ENCODE data around the gene CAMTA2.
"Not testable (repeated sequence)": the region's sequence is repeated elsewhere in the genome, so short reads cannot be mapped to it uniquely, and the experiment has no call there.

Gene CAMTA2

GRCh38 chr17:4936436-4936835 lies 51.0 kb downstream of the CAMTA2 start:
- Histone ChIP-seq H3K9ac (ENCODE audit: low read length in 5 of 5) (no peak overlapping the region), H3K4me1 (ENCODE audit: control insufficient read depth in 5 of 5, insufficient read depth in 5 of 5, low read length in 5 of 5) (peaks cover 11 to 39% (median 36%) of the 10 kb centered on the region in 5 donors), H3K4me3 (ENCODE audit: low read depth in 1 of 5, low read length in 5 of 5) (no peak overlapping the region)

GRCh38 chr17:4935650-4936049 lies 51.8 kb downstream of the CAMTA2 start:
- peaks cover 11 to 32% (median 28%) of the 10 kb centered on the region in 5 donors for H3K4me1 ChIP-seq (ENCODE audit: control insufficient read depth in 5 of 5, insufficient read depth in 5 of 5, low read length in 5 of 5)
- H3K9me3 ChIP-seq (ENCODE audit: control insufficient read depth in 5 of 5, low read length in 5 of 5) = no peaks in the 10 kb centered on the region

More at GRCh38 chr17:4936436-4936835, 51.0 kb downstream of the CAMTA2 start:
- no peaks in the 10 kb centered on the region for H3K9me3 ChIP-seq (ENCODE audit: control insufficient read depth in 5 of 5, low read length in 5 of 5)
- H3K27ac ChIP-seq (ENCODE audit: low read depth, low read length) = no peak overlapping the region
- H3K27me3 ChIP-seq (ENCODE audit: control insufficient read depth in 5 of 5, insufficient read depth in 4 of 5, low read length in 5 of 5) = no peaks in the 10 kb centered on the region
- peaks cover 0 to 31% (median 26%) of the 10 kb centered on the region in 5 donors for H3K36me3 ChIP-seq (ENCODE audit: control insufficient read depth in 5 of 5, insufficient read depth in 5 of 5, low read length in 5 of 5)

DNA sequence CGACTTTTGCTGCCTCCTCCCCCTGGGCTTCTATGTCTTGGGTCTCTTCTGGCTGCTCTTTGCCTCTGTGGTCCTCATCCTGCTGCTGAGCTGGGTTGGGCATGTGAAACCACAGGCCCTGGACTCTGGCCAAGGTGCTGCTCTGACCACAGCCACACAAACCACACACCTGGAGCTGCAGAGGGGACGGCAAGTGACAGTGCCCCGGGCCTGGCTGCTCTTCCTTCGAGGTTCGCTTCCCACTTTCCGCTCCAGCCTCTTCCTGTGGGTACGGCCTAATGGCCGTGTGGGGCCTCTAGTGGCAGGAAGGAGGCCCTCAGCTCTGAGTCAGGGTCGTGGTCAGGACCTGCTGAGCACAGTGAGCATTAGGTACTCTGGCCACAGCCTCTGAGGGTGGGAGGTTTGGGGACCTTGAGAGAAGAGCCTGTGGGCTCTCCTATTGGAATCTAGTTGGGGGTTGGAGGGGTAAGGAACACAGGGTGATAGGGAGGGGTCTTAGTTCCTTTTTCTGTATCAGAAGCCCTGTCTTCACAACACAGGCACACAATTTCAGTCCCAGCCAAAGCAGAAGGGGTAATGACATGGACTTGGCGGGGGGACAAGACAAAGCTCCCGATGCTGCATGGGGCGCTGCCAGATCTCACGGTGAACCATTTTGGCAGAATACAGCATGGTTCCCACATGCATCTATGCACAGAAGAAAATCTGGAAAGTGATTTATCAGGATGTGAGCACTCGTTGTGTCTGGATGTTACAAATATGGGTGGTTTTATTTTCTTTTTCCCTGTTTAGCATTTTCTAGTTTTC lies 53.1 kb downstream of the CAMTA2 start:
- H3K27me3 ChIP-seq (ENCODE audit: control insufficient read depth in 5 of 5, insufficient read depth in 4 of 5, low read length in 5 of 5) = no peaks in the 10 kb centered on the region
- H3K4me1 ChIP-seq (ENCODE audit: control insufficient read depth in 5 of 5, insufficient read depth in 5 of 5, low read length in 5 of 5) = peaks cover 5 to 26% (median 22%) of the 10 kb centered on the region in 5 donors
- peak overlapping the region in 1 of 5 donors; percentile 30 for H3K4me3 ChIP-seq (ENCODE audit: low read depth in 1 of 5, low read length in 5 of 5)
- peak overlapping the region in 2 of 5 donors; percentile 41 to 43 for H3K9ac ChIP-seq (ENCODE audit: low read length in 5 of 5)
- peaks cover 0 to 31% (median 26%) of the 10 kb centered on the region in 5 donors for H3K36me3 ChIP-seq (ENCODE audit: control insufficient read depth in 5 of 5, insufficient read depth in 5 of 5, low read length in 5 of 5)
- no peak overlapping the region for H3K27ac ChIP-seq (ENCODE audit: low read depth, low read length)
- H3K9me3 ChIP-seq (ENCODE audit: control insufficient read depth in 5 of 5, low read length in 5 of 5) = no peaks in the 10 kb centered on the region

More at GRCh38 chr17:4935650-4936049, 51.8 kb downstream of the CAMTA2 start:
- Histone ChIP-seq H3K9ac (ENCODE audit: low read length in 5 of 5) (no peak overlapping the region), H3K27ac (ENCODE audit: low read depth, low read length) (no peak overlapping the region), H3K4me3 (ENCODE audit: low read depth in 1 of 5, low read length in 5 of 5) (no peak overlapping the region), H3K27me3 (ENCODE audit: control insufficient read depth in 5 of 5, insufficient read depth in 4 of 5, low read length in 5 of 5) (no peaks in the 10 kb centered on the region), H3K36me3 (ENCODE audit: control insufficient read depth in 5 of 5, insufficient read depth in 5 of 5, low read length in 5 of 5) (peaks cover 0 to 31% (median 26%) of the 10 kb centered on the region in 5 donors)

DNA sequence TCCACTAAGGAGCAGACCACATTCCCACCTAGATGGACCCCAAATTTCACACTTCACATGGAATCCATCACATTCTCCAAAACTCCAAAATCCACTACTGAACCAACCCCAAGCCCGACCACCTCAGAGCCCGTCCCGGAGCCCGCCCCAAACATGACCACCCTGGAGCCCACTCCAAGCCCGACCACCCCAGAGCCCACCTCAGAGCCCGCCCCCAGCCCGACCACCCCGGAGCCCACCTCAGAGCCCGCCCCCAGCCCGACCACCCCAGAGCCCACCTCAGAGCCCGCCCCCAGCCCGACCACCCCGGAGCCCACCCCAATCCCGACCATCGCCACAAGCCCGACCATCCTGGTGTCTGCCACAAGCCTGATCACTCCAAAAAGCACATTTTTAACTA lies 53.8 kb downstream of the CAMTA2 start:
- peak overlapping the region in 1 of 5 donors; percentile 30 for H3K4me3 ChIP-seq (ENCODE audit: low read depth in 1 of 5, low read length in 5 of 5)
- H3K9ac ChIP-seq (ENCODE audit: low read length in 5 of 5) = peak overlapping the region in 1 of 5 donors; percentile 43
- no peak overlapping the region for H3K27ac ChIP-seq (ENCODE audit: low read depth, low read length)
- peaks cover 0 to 21% (median 14%) of the 10 kb centered on the region in 5 donors for H3K4me1 ChIP-seq (ENCODE audit: control insufficient read depth in 5 of 5, insufficient read depth in 5 of 5, low read length in 5 of 5)
- H3K36me3 ChIP-seq (ENCODE audit: control insufficient read depth in 5 of 5, insufficient read depth in 5 of 5, low read length in 5 of 5) = peaks cover 0 to 30% (median 26%) of the 10 kb centered on the region in 5 donors
- no peaks in the 10 kb centered on the region for H3K27me3 ChIP-seq (ENCODE audit: control insufficient read depth in 5 of 5, insufficient read depth in 4 of 5, low read length in 5 of 5)
- no peaks in the 10 kb centered on the region for H3K9me3 ChIP-seq (ENCODE audit: control insufficient read depth in 5 of 5, low read length in 5 of 5)

DNA sequence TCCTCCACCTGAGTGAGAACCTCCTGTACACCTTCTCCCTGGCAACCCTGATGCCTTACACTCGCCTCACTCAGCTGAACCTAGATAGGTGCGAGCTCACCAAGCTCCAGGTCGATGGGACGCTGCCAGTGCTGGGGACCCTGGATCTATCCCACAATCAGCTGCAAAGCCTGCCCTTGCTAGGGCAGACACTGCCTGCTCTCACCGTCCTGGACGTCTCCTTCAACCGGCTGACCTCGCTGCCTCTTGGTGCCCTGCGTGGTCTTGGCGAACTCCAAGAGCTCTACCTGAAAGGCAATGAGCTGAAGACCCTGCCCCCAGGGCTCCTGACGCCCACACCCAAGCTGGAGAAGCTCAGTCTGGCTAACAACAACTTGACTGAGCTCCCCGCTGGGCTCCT lies 54.7 kb downstream of the CAMTA2 start:
- Histone ChIP-seq H3K27me3 (ENCODE audit: control insufficient read depth in 5 of 5, insufficient read depth in 4 of 5, low read length in 5 of 5) (no peaks in the 10 kb centered on the region), H3K9me3 (ENCODE audit: control insufficient read depth in 5 of 5, low read length in 5 of 5) (no peaks in the 10 kb centered on the region), H3K27ac (ENCODE audit: low read depth, low read length) (no peak overlapping the region), H3K36me3 (ENCODE audit: control insufficient read depth in 5 of 5, insufficient read depth in 5 of 5, low read length in 5 of 5) (peaks cover 0 to 21% (median 18%) of the 10 kb centered on the region in 5 donors), H3K4me3 (ENCODE audit: low read depth in 1 of 5, low read length in 5 of 5) (no peak overlapping the region), H3K9ac (ENCODE audit: low read length in 5 of 5) (no peak overlapping the region), H3K4me1 (ENCODE audit: control insufficient read depth in 5 of 5, insufficient read depth in 5 of 5, low read length in 5 of 5) (peaks cover 0 to 12% (median 9%) of the 10 kb centered on the region in 5 donors)

DNA sequence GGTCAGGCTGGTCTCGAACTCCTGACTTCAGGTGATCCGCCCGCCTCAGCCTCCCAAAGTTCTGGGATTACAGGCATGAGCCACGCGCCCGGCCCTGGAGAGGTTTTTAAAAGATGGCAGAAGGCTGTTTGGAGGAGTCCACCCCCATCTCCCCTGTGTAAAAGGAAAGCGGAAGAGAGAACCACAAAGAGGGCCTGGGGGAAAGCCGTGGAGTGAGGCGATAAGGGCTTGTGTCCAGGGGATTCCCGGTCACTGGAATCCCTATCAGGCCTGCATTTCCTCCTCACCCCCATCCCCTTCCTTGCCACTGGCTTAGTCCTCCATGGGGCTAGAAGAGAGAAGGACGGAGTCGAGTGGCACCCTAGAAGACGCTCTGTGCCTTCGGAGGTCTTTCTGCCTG lies 55.5 kb downstream of the CAMTA2 start, which contains the start of gene GP1BA:
TSS of gene GP1BA (plus strand) at position 315 of the 400 bp plus-strand sequence. CDS start 328 bp downstream, outside the sequence.
- no peaks in the 10 kb centered on the region for H3K9me3 ChIP-seq (ENCODE audit: control insufficient read depth in 5 of 5, low read length in 5 of 5)
- no peak within 1 kb of the TSS for H3K27ac ChIP-seq (ENCODE audit: low read depth, low read length)
- peaks cover 0 to 13% (median 11%) of the 10 kb centered on the region in 5 donors for H3K36me3 ChIP-seq (ENCODE audit: control insufficient read depth in 5 of 5, insufficient read depth in 5 of 5, low read length in 5 of 5)
- peaks cover 0 to 12% (median 9%) of the 10 kb centered on the region in 5 donors for H3K4me1 ChIP-seq (ENCODE audit: control insufficient read depth in 5 of 5, insufficient read depth in 5 of 5, low read length in 5 of 5)
- peak within 1 kb of the TSS in 1 of 5 donors; percentile 50 for H3K9ac ChIP-seq (ENCODE audit: low read length in 5 of 5)
- no peaks in the 10 kb centered on the region for H3K27me3 ChIP-seq (ENCODE audit: control insufficient read depth in 5 of 5, insufficient read depth in 4 of 5, low read length in 5 of 5)
- H3K4me3 ChIP-seq (ENCODE audit: low read depth in 1 of 5, low read length in 5 of 5) = no peak within 1 kb of the TSS

DNA sequence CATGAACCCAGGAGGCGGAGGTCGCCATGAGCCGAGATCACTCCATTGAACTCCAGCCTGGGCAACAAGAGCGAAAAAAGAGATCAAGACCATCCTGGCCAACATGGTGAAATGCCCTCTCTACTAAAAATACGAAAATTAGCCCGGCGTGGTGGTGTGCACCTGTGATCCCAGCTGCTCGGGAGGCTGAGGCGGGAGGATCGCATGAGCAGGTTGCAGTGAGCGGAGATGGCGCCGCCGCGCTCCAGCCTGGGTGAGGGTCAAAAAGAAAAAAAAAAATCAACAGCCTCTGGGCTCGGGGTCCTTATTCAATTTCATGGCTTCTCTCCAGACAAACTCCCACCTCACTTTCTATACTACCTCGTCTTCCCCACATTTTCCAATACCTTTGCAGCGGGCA lies 58.6 kb downstream of the CAMTA2 start:
- no peak overlapping the region for H3K27ac ChIP-seq (ENCODE audit: low read depth, low read length)
- H3K4me1 ChIP-seq (ENCODE audit: control insufficient read depth in 5 of 5, insufficient read depth in 5 of 5, low read length in 5 of 5) = peaks cover 0 to 3% (median under 1%) of the 10 kb centered on the region in 5 donors

DNA sequence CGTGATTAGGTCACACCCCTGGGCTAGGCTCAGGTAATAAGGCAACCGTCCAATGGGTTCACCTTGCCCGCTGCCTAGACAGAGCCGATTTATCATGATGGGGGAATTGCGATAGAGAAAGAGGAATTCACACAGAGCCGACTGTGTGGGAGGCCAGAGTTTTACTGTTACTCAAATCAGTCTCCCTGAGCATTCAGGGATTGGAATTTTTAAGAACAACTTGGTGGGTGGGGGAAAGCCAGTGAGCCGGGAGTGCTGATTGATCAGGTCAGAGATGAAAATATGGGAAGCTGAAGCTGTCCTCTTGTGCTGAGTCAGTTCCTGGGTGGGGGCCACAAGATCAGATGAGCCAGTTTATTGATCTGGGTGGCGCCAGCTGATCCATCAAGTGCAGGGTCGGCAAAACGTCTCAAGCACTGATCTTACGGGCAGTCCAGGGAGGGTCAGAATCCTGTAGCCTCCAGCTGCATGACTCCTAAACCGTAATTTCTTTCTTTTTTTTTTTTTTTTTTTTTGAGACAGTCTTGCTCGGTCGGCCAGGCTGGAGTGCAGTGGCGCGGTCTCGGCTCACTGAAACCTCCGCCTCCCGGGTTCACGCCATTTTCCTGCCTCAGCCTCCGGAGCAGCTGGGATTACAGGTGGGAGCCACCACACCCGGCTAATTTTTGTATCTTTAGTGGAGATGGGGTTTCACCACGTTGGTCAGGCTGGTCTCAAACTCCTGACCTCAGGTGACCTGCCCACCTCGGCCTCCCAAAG lies 60.7 kb downstream of the CAMTA2 start:
- not testable (repeated sequence) for H3K36me3 ChIP-seq (ENCODE audit: control insufficient read depth in 5 of 5, insufficient read depth in 5 of 5, low read length in 5 of 5); H3K4me3 ChIP-seq (ENCODE audit: low read depth in 1 of 5, low read length in 5 of 5); H3K9ac ChIP-seq (ENCODE audit: low read length in 5 of 5); H3K9me3 ChIP-seq (ENCODE audit: control insufficient read depth in 5 of 5, low read length in 5 of 5); H3K27me3 ChIP-seq (ENCODE audit: control insufficient read depth in 5 of 5, insufficient read depth in 4 of 5, low read length in 5 of 5); H3K4me1 ChIP-seq (ENCODE audit: control insufficient read depth in 5 of 5, insufficient read depth in 5 of 5, low read length in 5 of 5); H3K27ac ChIP-seq (ENCODE audit: low read depth, low read length)

More for the DNA sequence above, 58.6 kb downstream of the CAMTA2 start:
- Histone ChIP-seq H3K27me3 (ENCODE audit: control insufficient read depth in 5 of 5, insufficient read depth in 4 of 5, low read length in 5 of 5) (no peaks in the 10 kb centered on the region), H3K36me3 (ENCODE audit: control insufficient read depth in 5 of 5, insufficient read depth in 5 of 5, low read length in 5 of 5) (peaks cover 0 to 3% (median 0%) of the 10 kb centered on the region in 5 donors), H3K9ac (ENCODE audit: low read length in 5 of 5) (no peak overlapping the region), H3K4me3 (ENCODE audit: low read depth in 1 of 5, low read length in 5 of 5) (no peak overlapping the region), H3K9me3 (ENCODE audit: control insufficient read depth in 5 of 5, low read length in 5 of 5) (no peaks in the 10 kb centered on the region)

- H3K4me3 ChIP-seq (ENCODE audit: low read depth in 1 of 5, low read length in 5 of 5) = no peak overlapping the region
- H3K36me3 ChIP-seq (ENCODE audit: control insufficient read depth in 5 of 5, insufficient read depth in 5 of 5, low read length in 5 of 5) = no peaks in the 10 kb centered on the region
- H3K9ac ChIP-seq (ENCODE audit: low read length in 5 of 5) = no peak overlapping the region
- no peaks in the 10 kb centered on the region for H3K9me3 ChIP-seq (ENCODE audit: control insufficient read depth in 5 of 5, low read length in 5 of 5)
- H3K27me3 ChIP-seq (ENCODE audit: control insufficient read depth in 5 of 5, insufficient read depth in 4 of 5, low read length in 5 of 5) = no peaks in the 10 kb centered on the region
- peak overlapping the region; percentile 87 for H3K27ac ChIP-seq (ENCODE audit: low read depth, low read length)
- H3K4me1 ChIP-seq (ENCODE audit: control insufficient read depth in 5 of 5, insufficient read depth in 5 of 5, low read length in 5 of 5) = peaks cover 0 to 17% (median 11%) of the 10 kb centered on the region in 5 donors
These were observed 66.2 kb downstream of the CAMTA2 start for GRCh38 chr17:4921320-4921719.

Data from subcutaneous abdominal adipose tissue (tissue), 5 donors.